ENCODE results near the gene CPNE7. TPM values are rescaled to one million over a fixed set of nuclear protein-coding genes. Genes with fewer than 3 reads are reported as not detected.

The CPNE7 gene
- total RNA-seq, result 0.22 and 0.26 TPM in 2 replicates

DNA sequence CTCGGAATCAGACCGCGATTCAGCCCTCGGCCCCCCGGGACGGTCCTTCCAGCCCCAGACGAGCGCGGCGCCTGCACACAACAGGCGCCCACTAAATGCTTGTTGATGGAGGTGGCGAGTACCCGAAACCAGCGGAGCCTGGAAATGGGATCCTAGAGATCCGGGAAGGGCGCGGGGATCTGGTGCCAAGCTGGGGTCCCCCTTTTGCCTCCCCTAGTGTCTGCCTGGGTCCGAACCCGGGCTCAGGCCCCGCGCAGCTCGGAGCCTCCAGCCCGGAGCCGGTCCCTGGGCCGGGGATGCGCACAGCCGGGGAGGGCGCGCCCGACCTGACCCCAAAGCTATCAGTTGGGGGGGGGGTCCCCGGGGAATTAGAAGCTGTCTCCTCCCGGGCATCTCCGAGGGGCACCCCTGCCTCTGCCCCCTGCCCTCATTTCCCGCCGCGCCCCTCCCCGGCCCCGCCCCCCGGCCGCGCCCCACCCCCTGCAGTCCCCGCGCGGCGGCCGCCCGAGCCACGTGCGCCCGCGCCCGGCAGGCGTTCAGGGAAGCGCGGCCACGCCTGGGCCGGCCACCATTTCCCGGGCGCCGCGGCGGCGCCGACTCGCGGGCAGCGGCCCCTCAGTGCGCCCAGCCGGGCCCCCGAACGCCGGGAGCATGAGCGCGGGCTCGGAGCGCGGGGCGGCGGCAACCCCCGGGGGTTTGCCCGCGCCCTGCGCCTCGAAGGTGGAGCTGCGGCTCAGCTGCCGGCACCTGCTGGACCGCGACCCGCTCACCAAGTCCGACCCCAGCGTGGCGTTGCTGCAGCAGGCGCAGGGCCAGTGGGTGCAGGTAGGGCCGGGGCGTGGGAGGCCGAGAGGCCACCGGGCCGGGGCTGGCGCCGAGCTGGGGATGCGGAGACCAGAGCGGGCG lies at the start of gene CPNE7:
Gene CPNE7 (plus strand): TSS at position 512 of the 906 bp plus-strand sequence. CDS start 140 bp downstream, at position 652.

DNA sequence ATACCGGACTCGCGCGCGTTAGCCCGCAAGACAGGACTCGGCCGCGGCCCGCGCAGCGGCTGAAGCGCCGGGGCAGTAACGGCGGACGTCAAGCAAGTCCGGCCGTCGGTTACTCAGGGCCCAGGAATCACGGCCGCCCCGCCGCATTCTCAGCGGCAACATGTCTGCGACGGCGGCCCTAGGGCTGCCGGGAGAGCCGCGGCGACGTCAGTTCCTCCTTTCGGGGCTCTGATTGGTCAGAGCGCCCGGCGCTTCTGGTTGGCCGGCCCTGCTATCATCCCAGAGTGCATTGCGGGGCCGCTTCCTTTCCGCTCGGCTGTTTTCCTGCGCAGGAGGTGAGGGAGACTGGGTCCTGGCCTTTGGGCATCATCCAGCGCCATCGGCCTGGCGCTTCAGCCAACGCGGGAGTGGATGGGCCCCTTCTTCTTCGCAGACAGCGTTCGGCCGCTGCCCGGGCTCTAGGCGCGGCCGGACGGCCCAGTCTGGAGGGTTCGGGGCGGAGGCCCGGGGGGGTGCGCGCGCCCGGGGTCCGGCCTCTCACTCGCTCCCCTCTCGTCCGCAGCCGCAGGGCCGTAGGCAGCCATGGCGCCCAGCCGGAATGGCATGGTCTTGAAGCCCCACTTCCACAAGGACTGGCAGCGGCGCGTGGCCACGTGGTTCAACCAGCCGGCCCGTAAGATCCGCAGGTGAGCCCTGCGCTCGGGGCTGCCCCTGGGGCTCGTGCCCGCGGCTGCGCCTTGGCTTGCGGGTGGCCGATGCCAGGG lies 15.0 kb upstream of the CPNE7 start, which contains the start of gene RPL13:
Gene RPL13 (plus strand): TSS at position 305 of the 764 bp plus-strand sequence. CDS start 278 bp downstream, at position 583.

GRCh38 chr16:89613231-89613953 lies 37.8 kb downstream of the CPNE7 start, which contains the start of gene DPEP1:
TSS of gene DPEP1 (plus strand) at chr16:89613642. CDS start at chr16:89630411, 16,769 bp downstream.

Small RNA genes lying within 50 kb of the gene (small RNA-seq; reads per million reads assigned to genes)
- not detected for gene SNORD68

Other genes starting within 250 kb of the CPNE7 start
- gene ANKRD11, start 85.2 kb upstream of the CPNE7 start, total RNA-seq, result 70.0 and 104 TPM in 2 replicates
- gene SPG7, start 67.4 kb upstream of the CPNE7 start, total RNA-seq, result 75.4 and 83.2 TPM in 2 replicates
- gene RPL13, start 15.1 kb upstream of the CPNE7 start, total RNA-seq, result 2,509 and 2,570 TPM in 2 replicates
- gene DPEP1, start 37.9 kb downstream of the CPNE7 start, total RNA-seq, result not detected in 2 replicates
- gene CHMP1A, start 82.0 kb downstream of the CPNE7 start, total RNA-seq, result 64.0 and 85.7 TPM in 2 replicates
- gene SPATA33, start 82.1 kb downstream of the CPNE7 start, total RNA-seq, result 2.7 and 3.1 TPM in 2 replicates
- gene CDK10, start 110.9 kb downstream of the CPNE7 start, total RNA-seq, result 30.5 and 30.8 TPM in 2 replicates
- 5.2 and 5.9 TPM in 2 replicates for gene SPATA2L, start 125.9 kb downstream of the CPNE7 start, total RNA-seq
- gene VPS9D1, start 145.1 kb downstream of the CPNE7 start, total RNA-seq, result 10.2 and 12.5 TPM in 2 replicates
- 8.2 and 13.1 TPM in 2 replicates for gene ZNF276, start 145.8 kb downstream of the CPNE7 start, total RNA-seq
- 7.4 and 8.8 TPM in 2 replicates for gene FANCA, start 240.9 kb downstream of the CPNE7 start, total RNA-seq